Upper lobe of right lung (tissue), 1 donor: ENCODE measurements around the gene OPCML. TPM values are rescaled to one million over a fixed set of nuclear protein-coding genes. Genes with fewer than 3 reads are reported as not detected.

Source experiments
- ATAC-seq: fragments of 200-7000 bp; cut with Tn5 transposase; one replicate; pipeline ENCODE4 v1.9.1; 2020; ENCODE audit warnings: mild to moderate bottlenecking, moderate library complexity
- DNase-seq: peaks from one replicate; pipeline ENCODE4 v3.0.0-alpha.2; 2020
- H3K27ac ChIP-seq: fragments of 200-600 bp; one replicate; pipeline ENCODE4 v1.8.0; 2022
- H3K27me3 ChIP-seq: fragments of 200-600 bp; one replicate; pipeline ENCODE4 v1.8.0; 2022; ENCODE audit warnings: mild to moderate bottlenecking
- H3K36me3 ChIP-seq: fragments of 200-600 bp; one replicate; pipeline ENCODE4 v1.8.0; 2022
- H3K4me1 ChIP-seq: fragments of 200-600 bp; one replicate; pipeline ENCODE4 v1.8.0; 2022
- H3K4me3 ChIP-seq: fragments of 200-600 bp; one replicate; pipeline ENCODE4 v1.8.0; 2022; ENCODE audit warnings: mild to moderate bottlenecking
- H3K9me3 ChIP-seq: fragments of 200-600 bp; one replicate; pipeline ENCODE4 v1.8.0; 2022
- intact Hi-C: fragments of 100-400 bp; cut with DNase I; formaldehyde crosslinking; loops from one replicate; pipeline ENCODE4 v1.11.0; 2022
- total RNA-seq: library from RNA; stranded (reverse); fragmentation: NEBNext Ultra II Directional; extraction: Animal tissue kit (Norgen Biotek cat#: 25700); gene quantifications from one replicate; pipeline ENCODE4 v1.2.1, GENCODE V29; 2021
- TF ChIP-seq, protein P1 (sequence below): fragments of 200-600 bp; IDR thresholded peaks from one replicate; pipeline ENCODE4 v1.8.0; 2022; ENCODE audit warnings: antibody characterized with exemption
- donor health status: DM: no; HTN: yes; CAD: no; lungs with severe emphysema.

The OPCML gene
- total RNA-seq, 1 donor from 2014 or later, result not detected

DNA sequence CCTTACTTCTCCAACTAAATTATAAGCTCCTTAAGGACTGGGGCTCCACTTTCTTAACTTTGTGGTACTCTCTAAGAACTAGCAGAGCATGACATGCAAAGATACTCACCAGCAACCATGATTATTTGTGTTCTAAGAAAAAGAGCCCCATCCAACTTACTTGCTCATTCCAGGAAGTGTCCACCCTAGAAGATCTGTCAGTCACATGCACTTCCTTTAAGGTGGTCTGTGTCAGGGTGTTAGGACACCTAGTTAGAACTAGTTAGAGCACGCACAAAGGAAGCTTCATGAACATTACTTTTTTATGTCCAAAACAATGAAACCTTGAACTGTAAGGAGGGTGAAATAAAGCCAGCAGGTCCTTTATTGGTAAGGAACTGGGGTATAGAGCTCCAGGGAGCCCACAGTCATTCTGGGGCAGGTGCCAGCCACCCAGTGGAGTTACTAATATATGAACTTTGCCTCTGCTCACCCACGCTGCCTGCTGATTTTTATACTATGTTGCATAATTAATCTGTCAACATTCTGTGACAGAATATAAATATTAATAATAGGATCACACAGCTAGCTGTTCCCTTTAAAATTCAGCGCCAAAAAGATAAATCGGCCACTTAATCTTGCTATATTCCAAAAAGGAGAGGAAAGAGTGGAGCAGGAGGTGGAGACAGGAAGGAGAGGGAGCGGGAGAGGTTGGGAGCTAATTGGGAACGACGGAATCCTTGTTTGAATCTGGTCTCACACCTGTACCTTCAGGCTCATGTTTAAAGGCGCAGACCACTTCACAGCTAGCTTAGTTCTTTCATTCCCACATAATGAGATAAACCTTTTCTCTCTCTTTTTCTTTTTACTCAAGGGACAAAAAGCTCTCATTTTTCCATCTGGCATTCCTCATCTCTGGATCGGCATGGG, 755.0 kb downstream of the OPCML start:
- no peak overlapping the region for H3K27ac ChIP-seq
- no peak overlapping the region for H3K4me3 ChIP-seq
- H3K4me1 ChIP-seq, result no peaks in the 10 kb centered on the region
- intact Hi-C loops, result no loop called here
- DNase-seq (no peak), ATAC-seq (no peak)
- no peaks in the 10 kb centered on the region for H3K9me3 ChIP-seq
- TF ChIP-seq, protein P1, sequence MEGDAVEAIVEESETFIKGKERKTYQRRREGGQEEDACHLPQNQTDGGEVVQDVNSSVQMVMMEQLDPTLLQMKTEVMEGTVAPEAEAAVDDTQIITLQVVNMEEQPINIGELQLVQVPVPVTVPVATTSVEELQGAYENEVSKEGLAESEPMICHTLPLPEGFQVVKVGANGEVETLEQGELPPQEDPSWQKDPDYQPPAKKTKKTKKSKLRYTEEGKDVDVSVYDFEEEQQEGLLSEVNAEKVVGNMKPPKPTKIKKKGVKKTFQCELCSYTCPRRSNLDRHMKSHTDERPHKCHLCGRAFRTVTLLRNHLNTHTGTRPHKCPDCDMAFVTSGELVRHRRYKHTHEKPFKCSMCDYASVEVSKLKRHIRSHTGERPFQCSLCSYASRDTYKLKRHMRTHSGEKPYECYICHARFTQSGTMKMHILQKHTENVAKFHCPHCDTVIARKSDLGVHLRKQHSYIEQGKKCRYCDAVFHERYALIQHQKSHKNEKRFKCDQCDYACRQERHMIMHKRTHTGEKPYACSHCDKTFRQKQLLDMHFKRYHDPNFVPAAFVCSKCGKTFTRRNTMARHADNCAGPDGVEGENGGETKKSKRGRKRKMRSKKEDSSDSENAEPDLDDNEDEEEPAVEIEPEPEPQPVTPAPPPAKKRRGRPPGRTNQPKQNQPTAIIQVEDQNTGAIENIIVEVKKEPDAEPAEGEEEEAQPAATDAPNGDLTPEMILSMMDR, result no peak
- H3K27me3 ChIP-seq, result no peaks in the 10 kb centered on the region
- H3K36me3 ChIP-seq, result no peaks in the 10 kb centered on the region

DNA sequence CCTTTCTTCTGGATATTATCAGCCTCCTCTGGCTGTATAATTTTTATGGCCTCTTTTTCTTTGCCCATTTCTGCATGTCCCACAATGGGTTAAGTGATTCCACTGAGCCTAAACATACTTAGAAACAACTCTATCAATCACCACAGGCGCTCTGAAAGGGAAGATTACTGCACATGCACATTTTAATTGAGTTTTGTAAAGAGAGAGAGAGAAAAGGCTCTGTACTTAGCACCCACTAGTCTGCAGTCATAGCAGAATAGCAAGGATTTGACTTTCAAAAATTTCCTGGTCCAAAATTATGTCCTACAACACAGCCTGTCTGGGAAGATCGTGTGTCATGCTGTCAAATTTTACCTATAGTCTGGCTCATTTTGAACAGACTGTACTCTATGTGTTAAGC, 758.5 kb downstream of the OPCML start:
- ATAC-seq (no peak), DNase-seq (no peak)
- no peaks in the 10 kb centered on the region for H3K27me3 ChIP-seq
- no peaks in the 10 kb centered on the region for H3K4me1 ChIP-seq
- no peaks in the 10 kb centered on the region for H3K9me3 ChIP-seq
- TF ChIP-seq, protein P1, result no peak
- intact Hi-C loops, result no loop called here
- no peak overlapping the region for H3K27ac ChIP-seq
- H3K4me3 ChIP-seq, result no peak overlapping the region
- no peaks in the 10 kb centered on the region for H3K36me3 ChIP-seq

DNA sequence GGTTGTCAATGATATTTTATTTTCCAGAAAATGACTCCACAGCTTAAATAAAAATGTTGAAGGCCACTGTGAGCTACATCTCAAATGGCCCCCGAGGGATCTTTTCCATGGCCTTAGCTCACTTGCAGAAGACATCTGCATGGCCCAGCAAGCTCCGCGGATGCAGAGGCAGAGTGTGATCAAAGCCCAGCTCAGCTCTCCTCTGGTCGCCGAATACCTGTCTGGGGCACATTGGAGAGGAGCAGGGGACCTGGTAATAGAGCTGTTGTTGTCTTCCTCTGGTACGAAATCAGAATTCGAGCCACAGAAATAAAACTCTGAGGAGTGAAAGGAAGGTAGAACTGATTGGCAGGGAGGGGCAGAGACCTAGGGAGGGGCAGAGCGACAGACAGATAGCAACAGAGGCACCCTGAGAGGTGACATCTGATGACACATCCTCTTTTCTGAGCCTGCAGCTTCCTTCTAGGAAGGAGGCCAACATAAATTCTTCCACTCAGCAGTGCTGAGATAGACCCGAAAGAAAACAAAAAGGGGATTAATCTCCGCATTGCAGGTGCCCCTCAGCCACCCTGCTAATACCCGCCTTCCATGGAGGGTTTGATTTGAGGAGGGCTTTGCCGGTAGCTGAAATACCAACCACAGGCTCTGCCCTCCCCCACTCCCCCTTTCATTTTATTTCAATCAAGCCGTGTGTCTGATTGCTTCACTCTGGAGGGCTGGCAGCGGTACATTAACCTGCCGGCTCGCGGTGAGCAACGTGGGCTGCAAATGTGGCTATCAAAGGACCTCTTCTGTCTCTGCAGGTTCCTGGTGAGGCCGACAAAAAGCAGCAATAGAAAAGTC, 759.4 kb downstream of the OPCML start:
- Histone ChIP-seq H3K4me3 (no peak overlapping the region), H3K27me3 (no peaks in the 10 kb centered on the region), H3K4me1 (no peaks in the 10 kb centered on the region), H3K27ac (no peak overlapping the region), H3K9me3 (no peaks in the 10 kb centered on the region), H3K36me3 (no peaks in the 10 kb centered on the region)
- intact Hi-C loops, result no loop called here
- TF ChIP-seq, protein P1, result no peak
- DNase-seq (no peak), ATAC-seq (no peak)

DNA sequence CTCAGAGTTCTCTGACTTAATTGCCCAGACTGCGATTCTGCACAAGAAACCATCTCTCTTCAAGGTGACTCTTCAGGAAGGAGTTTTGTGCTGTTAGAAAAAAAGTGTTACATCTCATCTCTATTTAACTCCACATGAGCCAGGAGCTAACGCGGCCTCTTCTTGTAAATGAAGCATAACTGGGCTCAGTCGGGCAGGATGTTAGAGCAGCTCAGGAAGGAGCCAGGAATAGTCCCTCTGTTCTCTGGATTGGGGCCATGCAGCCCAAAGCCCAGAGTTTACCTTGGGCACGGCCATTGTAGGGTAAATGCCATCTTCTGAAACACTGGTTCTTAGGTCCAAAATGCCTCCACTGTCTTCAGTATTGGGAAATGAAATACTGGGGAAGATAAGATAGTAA, 760.6 kb downstream of the OPCML start:
- Histone ChIP-seq H3K4me1 (no peaks in the 10 kb centered on the region), H3K27me3 (no peaks in the 10 kb centered on the region), H3K36me3 (no peaks in the 10 kb centered on the region), H3K4me3 (no peak overlapping the region), H3K9me3 (no peaks in the 10 kb centered on the region), H3K27ac (no peak overlapping the region)
- no peak for DNase-seq
- TF ChIP-seq, protein P1, result no peak
- intact Hi-C loops, result no loop called here
- ATAC-seq, result no peak

DNA sequence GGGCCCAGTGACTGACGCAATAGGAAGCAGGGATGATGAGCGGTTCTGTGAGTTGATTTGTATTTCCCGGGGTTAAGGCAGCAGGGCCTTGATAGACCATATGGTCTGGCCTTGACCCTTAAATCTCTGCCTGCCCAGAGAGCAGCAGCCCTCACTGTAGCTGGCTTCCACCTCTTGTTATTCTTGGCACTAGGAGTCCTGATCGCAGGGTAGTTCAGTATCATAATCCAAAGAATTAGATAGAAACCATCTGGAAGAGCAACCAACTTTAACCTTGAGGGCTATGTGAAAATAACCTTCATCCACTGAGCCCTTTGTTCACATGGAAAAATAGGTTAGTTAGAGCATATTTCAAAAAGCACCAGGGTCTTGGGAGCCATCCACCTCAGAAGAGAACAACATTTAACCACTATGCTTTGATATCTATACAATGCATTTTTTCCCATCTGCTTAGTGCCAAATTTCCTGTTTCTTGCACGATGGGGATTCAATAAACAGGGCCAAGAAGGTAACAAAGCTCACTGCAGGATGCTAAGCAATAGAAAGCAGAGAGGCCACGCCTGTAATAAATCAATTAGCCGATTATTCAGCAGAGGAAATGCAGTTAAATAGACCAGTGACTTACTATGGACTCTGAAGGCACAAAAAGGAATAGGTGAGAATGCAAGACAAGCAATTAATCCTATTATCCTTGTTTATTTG, 761.3 kb downstream of the OPCML start:
- H3K4me1 ChIP-seq, result no peaks in the 10 kb centered on the region
- no peak for DNase-seq
- no peak overlapping the region for H3K27ac ChIP-seq
- TF ChIP-seq, protein P1, result no peak
- H3K36me3 ChIP-seq, result no peaks in the 10 kb centered on the region
- H3K27me3 ChIP-seq, result no peaks in the 10 kb centered on the region
- no peak overlapping the region for H3K4me3 ChIP-seq
- no peaks in the 10 kb centered on the region for H3K9me3 ChIP-seq
- no peak for ATAC-seq
- intact Hi-C loops, result no loop called here
